Pancreas (tissue), 10 donors: ENCODE results near the gene PTGS2. TPM values are rescaled to one million over a fixed set of nuclear protein-coding genes. Genes with fewer than 3 reads are reported as not detected.
A peak's percentile ranks its signal among the peaks of the same experiment; 100 is the strongest.

ENCODE experiments used
- ATAC-seq, 4 donors: fragments of 200-7000 bp; cut with Tn5 transposase; one replicate each; pipeline versions ENCODE4 v1.8.0 to v1.9.1; 2020; ENCODE audit warnings: mild to moderate bottlenecking in 4 of 4, moderate library complexity in 4 of 4
- DNase-seq, 6 donors: peaks; one replicate each; pipeline ENCODE4 v3.0.0-alpha.2; 2020
- FAIRE-seq: peaks from 2 replicates; lab custom pipeline; 2012; peaks lifted over from hg19 to GRCh38; lab: Jason Lieb, UNC
- H3K27ac ChIP-seq, 4 donors: fragments of 200-600 bp; sonication (generic); 1 replicate in 3 of 4; 2 replicates in 1 of 4; pipeline versions ENCODE4 v1.5.0 to v1.8.0; 2020
- H3K27me3 ChIP-seq, 4 donors: fragments of 200-600 bp; one replicate each; pipeline ENCODE4 v1.8.0; 2021
- H3K36me3 ChIP-seq, 3 donors: fragments of 200-600 bp; sonication (generic) in 1 of 3; one replicate each; pipeline versions ENCODE4 v1.5.0 to v1.8.0; 2020 to 2021
- H3K4me1 ChIP-seq, 3 donors: fragments of 200-600 bp; one replicate each; pipeline ENCODE4 v1.8.0; 2021
- H3K4me3 ChIP-seq, 4 donors: fragments of 200-600 bp; sonication (generic) in 2 of 4; one replicate each; pipeline versions ENCODE4 v1.5.0 to v1.8.0; 2020 to 2021
- H3K9me3 ChIP-seq, 4 donors: fragments of 200-600 bp; one replicate each; pipeline ENCODE4 v1.8.0; 2021
- CTCF ChIP-seq, 4 donors: fragments of 200-600 bp; sonication (generic) in 3 of 4; IDR thresholded peaks; one replicate each; pipeline versions ENCODE4 v1.5.0 to v1.8.0; 2021; ENCODE audit warnings: antibody characterized with exemption in 4 of 4
- WGBS, 2 donors: extraction: QIAGEN DNeasy Blood & Tissue Kit; methylation state at CpG; one replicate each; pipeline ENCODE4 v1.1.7; 2013; 5-methylcytosine and 5-hydroxymethylcytosine counted together
- intact Hi-C, 3 donors: fragments of 100-400 bp; cut with DNase I; formaldehyde crosslinking; loops; one replicate each; pipeline versions ENCODE4 v1.11.1 to v1.14.2; 2022
- polyA plus RNA-seq, 2 donors: library from polyadenylated mRNA; stranded (reverse); fragments of 200-250 nt; gene quantifications; one replicate each; pipeline ENCODE4 v1.2.3, GENCODE V29; 2013
- total RNA-seq, 6 donors: library from RNA; stranded (reverse); fragmentation: NEBNext Ultra II Directional in 4 of 6; extraction: Animal tissue kit (Norgen Biotek cat#: 25700) in 4 of 6; gene quantifications; one replicate each; pipeline versions ENCODE4 v1.2.1 to v1.2.4, GENCODE V29; 2021 to 2023
- donor health status: healthy with polysubstance abuse.
- donor health status: DM: no; HTN: no; CAD: no; lungs with moderate emphysema.
- donor health status: DM: no; HTN: no; CAD: no.
- donor health status: control.
- donor health status: control.
- donor health status: Bipolar disorder and iron deficiency.
- donor health status: DM: yes; HTN: yes; CAD: no.
- donor health status: DM: no; HTN: no; CAD: no.
- donor health status: DM: no; HTN: no; CAD: no.
- donor health status: DM: yes; HTN: yes; CAD: no.

Gene PTGS2
- total and polyA plus RNA-seq, 8 donors, result 0.12 to 1.9 (median 0.47) TPM

GRCh38 chr1:186710696-186711095 is 30.5 kb upstream of the PTGS2 start:
- no peak for TF ChIP-seq CTCF (IDR thresholded peaks at IDR 0.05)
- Histone ChIP-seq H3K4me1 (no peaks in the 10 kb centered on the region), H3K36me3 (no peaks in the 10 kb centered on the region), H3K27me3 (no peaks in the 10 kb centered on the region), H3K27ac (no peak overlapping the region), H3K4me3 (no peak overlapping the region), H3K9me3 (no peaks in the 10 kb centered on the region)
- ATAC-seq (no peak), DNase-seq (no peak), FAIRE-seq (no peak)
- WGBS, 2 donors, result 41 to 49% methylated on average over 2 of the region's 2 CpGs
- intact Hi-C loops, result no loop called here

DNA sequence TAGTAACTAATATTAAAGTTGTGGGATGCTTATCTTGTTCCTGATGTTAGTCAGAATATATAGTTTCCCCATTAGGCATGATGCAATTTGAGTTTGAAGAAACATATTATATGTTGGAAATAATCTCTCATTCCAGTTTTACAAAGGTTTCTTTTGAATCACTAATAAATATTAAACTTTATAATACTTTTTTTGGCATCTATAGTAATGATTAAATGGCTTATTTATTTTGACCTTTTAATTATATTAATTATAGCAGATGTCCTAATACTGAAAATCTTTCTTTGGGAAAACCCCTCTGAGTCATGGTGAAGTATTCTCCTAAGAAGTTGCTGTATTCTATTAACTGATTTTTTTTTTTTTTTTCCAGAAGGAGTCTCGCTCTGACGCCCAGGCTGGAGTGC is 28.5 kb upstream of the PTGS2 start:
- Histone ChIP-seq H3K4me3 (no peak overlapping the region), H3K27me3 (no peaks in the 10 kb centered on the region), H3K36me3 (no peaks in the 10 kb centered on the region), H3K9me3 (no peaks in the 10 kb centered on the region), H3K4me1 (no peaks in the 10 kb centered on the region), H3K27ac (no peak overlapping the region)
- DNase-seq (no peak), FAIRE-seq (no peak), ATAC-seq (no peak)
- intact Hi-C loops, result no loop called here
- 61 to 93% methylated on average over 2 of the region's 2 CpGs for WGBS, 2 donors
- TF ChIP-seq CTCF (IDR thresholded peaks at IDR 0.05), result no peak

- H3K27ac ChIP-seq, result no peak overlapping the region
- FAIRE-seq (no peak), DNase-seq (no peak), ATAC-seq (no peak)
- no peak overlapping the region for H3K4me3 ChIP-seq
- H3K4me1 ChIP-seq, result no peaks in the 10 kb centered on the region
- H3K27me3 ChIP-seq, result no peaks in the 10 kb centered on the region
- WGBS, 2 donors, result 68 to 69% methylated on average over 8 of the region's 8 CpGs
- no peaks in the 10 kb centered on the region for H3K36me3 ChIP-seq
- TF ChIP-seq CTCF (IDR thresholded peaks at IDR 0.05), result no peak
- H3K9me3 ChIP-seq, result no peaks in the 10 kb centered on the region
- intact Hi-C loops, result no loop called here
Observed at GRCh38 chr1:186703209-186703766, 23.1 kb upstream of the PTGS2 start.

GRCh38 chr1:186700722-186701121 is 20.5 kb upstream of the PTGS2 start:
- no peak for DNase-seq
- H3K9me3 ChIP-seq, result no peaks in the 10 kb centered on the region
- FAIRE-seq, result peak; percentile 65
- intact Hi-C loops, result no loop called here
- H3K27ac ChIP-seq, result no peak overlapping the region
- WGBS, 2 donors, result 48 to 63% methylated on average over 2 of the region's 2 CpGs
- no peaks in the 10 kb centered on the region for H3K27me3 ChIP-seq
- no peaks in the 10 kb centered on the region for H3K36me3 ChIP-seq
- ATAC-seq, result no peak
- H3K4me3 ChIP-seq, result no peak overlapping the region
- no peaks in the 10 kb centered on the region for H3K4me1 ChIP-seq
- no peak for TF ChIP-seq CTCF (IDR thresholded peaks at IDR 0.05)

- ATAC-seq (no peak), FAIRE-seq (no peak), DNase-seq (no peak)
- Histone ChIP-seq H3K9me3 (no peaks in the 10 kb centered on the region), H3K27me3 (no peaks in the 10 kb centered on the region), H3K27ac (no peak overlapping the region), H3K36me3 (no peaks in the 10 kb centered on the region), H3K4me1 (no peaks in the 10 kb centered on the region), H3K4me3 (no peak overlapping the region)
- 82 to 93% methylated on average over 2 of the region's 2 CpGs for WGBS, 2 donors
- intact Hi-C loops, result no loop called here
- TF ChIP-seq CTCF (IDR thresholded peaks at IDR 0.05), result no peak
Observed at GRCh38 chr1:186699519-186699918, 19.3 kb upstream of the PTGS2 start.
